Stimulated activated CD8-positive, alpha-beta memory T cell treated with anti-CD3 and anti-CD28 coated beads, Interleukin-12 subunit alpha, Interleukin-12 subunit beta, amount 100 ng/mL, for 1 hour (primary cell): ENCODE measurements around the gene PSG11.
"Not testable (repeated sequence)": the region's sequence is repeated elsewhere in the genome, so short reads cannot be mapped to it uniquely, and the experiment has no call there.

Experiments
- DNase-seq: peaks from one replicate; pipeline ENCODE4 v3.0.0-alpha.2; 2020; ENCODE audit warnings: low read depth

Gene PSG11

DNA sequence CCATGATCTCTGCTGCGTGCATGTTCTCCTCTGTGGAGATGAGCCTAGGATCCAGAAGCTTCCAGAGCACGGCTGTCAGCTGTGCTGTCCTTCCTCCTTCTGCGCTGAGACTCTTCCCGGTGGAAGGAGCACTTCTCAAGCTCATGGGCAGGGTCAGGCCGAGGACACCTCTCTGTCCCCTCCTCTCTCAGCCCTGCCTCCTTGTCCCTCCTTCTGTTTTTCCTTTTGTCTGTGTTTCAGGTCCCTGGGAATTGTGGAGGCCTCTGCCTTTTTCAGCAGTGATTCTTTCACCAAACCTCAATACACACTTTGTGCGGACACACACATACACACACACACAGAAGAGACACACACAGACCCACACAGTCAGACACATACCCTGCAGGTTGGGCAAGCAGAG is at the start of gene PSG11:
PSG11 (minus strand) TSS at position 101 of the 400 bp plus-strand sequence; CDS start at position 4, 97 bp downstream.
- not testable (repeated sequence) for DNase-seq

- DNase-seq = not testable (repeated sequence)
These were observed 36.1 kb upstream of the PSG11 start for GRCh38 chr19:43062418-43062817.

DNA sequence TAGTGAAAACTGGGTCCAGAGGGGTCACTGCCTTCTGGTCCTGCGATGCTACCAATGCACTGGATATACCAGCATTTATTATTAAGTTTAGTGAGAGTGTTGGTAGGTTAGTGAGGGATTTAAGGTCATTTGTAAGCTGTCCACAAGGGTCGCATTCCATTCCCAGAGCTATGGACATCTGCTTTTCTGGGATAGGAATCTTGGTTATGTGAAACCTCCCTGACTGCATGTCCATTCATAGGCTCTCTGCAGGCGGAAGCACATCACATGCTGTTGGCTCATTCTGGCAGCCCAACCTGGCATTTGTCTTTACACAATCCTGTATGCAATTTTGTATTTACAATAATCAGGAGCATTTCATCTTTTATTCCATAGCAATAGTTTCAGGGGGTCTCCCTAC is 35.1 kb upstream of the PSG11 start:
- not testable (repeated sequence) for DNase-seq

DNA sequence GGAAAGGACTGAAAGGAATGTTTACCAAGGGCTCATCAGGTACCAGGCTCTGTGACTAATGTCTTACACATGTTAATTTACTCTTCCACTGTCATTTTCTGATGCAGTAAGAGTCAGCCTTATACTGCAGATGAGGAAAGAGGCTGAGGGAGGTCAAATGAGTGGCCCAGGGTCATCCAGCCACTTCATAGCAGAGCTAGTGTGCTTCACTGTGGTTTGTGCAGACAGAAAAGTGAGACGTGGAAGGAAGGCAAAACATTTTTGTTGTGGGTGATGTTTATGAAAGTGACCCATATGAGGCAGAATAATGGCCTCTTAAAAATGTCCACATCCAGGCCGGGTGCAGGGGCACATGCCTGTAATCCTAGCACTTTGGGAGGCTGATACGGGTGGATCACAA is 34.0 kb upstream of the PSG11 start:
- not testable (repeated sequence) for DNase-seq

DNA sequence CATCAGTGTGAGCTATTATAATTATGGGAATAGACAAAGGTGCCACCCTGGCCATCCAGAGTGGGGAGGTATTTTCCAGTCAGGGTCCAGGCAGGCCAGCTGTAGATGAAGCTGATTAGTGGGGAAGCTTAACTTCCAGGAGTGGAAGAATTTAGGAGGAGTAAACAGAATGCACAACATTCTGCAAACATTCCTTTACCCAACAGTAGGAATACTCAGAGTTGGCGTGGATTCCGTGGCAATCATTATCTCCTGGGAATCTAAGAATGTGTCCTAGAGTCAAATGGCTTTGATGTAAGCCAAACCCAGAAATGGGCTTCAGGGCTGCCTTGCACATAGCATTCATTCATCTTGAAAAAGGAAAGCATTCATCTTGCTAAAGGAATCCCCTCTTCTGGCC is 33.2 kb upstream of the PSG11 start:
- not testable (repeated sequence) for DNase-seq

GRCh38 chr19:43058440-43058839 is 32.2 kb upstream of the PSG11 start:
- not testable (repeated sequence) for DNase-seq

DNA sequence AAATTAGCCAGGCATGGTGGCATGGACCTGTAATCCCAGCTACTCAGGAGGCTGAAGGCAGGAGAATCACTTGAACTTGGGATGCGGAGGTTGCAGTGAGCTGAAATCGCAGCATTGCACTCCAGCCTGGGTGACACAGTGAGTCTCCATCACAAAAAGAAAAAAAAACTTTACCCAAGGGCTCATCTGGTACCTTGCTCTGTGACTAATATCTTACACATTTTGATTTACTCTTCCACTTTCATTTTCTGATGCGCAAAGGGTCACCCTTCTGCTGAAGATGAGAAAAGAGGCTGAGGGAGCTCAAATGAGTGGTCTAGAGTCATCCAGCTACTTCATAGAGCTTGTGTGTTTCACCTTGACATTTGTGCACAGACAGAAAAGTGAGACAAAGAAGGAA is 21.7 kb upstream of the PSG11 start:
- not testable (repeated sequence) for DNase-seq

GRCh38 chr19:43046578-43046977 is 20.3 kb upstream of the PSG11 start:
- DNase-seq = not testable (repeated sequence)

GRCh38 chr19:43043492-43044180 is 17.4 kb upstream of the PSG11 start:
- not testable (repeated sequence) for DNase-seq

DNA sequence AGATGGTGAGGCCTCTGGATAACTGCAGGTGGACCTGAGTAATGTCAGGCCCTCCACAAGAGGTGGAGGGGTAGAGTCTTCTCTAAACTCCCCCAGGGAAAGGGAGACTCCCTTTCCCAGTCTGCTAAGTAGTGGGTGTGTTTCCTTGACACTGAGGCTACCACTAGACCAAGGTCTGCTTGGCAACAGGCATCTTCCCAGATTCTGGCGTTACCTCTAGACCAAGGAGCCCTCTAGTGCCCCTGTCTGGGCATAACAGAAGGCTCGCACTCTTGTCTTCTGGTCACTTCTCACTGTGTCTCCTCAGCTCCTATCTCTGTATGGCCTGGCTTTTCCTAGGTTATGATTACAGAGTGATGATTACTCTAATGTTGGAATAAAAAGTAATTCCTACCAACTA is 5.4 kb upstream of the PSG11 start:
- DNase-seq = not testable (repeated sequence)

DNA sequence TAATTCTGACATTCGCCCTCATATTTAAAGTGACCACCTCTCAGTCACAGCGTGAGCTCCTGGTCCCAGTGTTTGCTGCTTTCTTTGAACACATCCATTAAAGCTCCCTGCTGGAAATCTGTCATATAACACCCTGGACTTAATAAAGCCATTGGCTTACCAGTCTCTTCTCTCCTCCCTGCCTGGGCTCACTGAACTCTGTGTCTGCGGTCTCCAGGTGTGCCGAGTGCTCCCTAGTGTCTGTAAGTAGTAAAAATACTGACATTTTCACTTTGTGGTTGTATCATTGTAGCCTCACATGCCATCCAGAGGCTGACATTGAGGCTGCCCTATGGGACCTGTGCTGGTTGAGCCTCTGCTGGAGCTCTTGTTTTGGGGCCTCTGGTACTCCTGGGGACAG is 2.6 kb upstream of the PSG11 start:
- no peak for DNase-seq

DNA sequence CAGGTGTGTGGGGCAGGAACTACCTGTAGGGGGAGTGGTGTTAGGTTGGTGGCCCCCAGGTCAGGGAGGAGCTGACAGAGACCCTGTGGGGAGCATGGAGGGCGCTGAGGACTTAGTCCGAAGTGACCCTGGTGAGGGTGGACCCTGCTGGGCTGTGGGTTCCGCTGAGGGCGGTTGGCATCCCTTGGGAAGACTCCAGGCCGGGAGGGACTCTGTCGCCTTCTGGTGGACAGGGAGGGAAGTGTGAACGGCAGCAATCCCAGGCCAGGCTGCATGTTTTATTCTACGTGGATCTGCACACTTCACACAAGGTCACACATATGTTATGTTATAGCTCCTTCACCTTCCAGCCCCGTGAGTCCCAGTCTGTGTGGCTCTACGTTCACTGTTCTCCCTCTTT is 1.7 kb upstream of the PSG11 start:
- DNase-seq = not testable (repeated sequence)

DNA sequence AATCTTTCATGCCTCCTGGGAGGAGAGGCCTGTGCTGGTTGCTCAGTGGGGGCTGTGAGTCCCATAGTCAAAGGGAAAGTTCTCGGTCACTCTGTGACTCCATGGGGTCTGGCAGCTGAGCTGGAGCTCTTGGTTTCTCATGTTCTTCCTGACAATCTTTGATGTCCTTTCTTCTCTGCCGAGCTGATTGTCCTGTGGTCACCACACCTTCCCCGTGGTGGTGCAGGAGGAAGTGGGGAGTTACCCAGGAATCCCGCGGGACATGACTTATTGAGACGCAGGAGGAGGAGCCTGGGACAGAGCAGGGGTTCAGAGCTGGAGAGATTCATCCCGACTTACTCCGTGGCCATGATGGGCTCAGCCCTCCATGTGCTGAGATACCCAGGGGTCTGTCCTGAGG is 792 bp upstream of the PSG11 start:
- not testable (repeated sequence) for DNase-seq

- not testable (repeated sequence) for DNase-seq
These were observed 4.2 kb downstream of the PSG11 start for GRCh38 chr19:43022098-43022497.

GRCh38 chr19:43021629-43022028 is 4.6 kb downstream of the PSG11 start:
- not testable (repeated sequence) for DNase-seq

GRCh38 chr19:43019588-43019987 is 6.7 kb downstream of the PSG11 start:
- DNase-seq = not testable (repeated sequence)

DNA sequence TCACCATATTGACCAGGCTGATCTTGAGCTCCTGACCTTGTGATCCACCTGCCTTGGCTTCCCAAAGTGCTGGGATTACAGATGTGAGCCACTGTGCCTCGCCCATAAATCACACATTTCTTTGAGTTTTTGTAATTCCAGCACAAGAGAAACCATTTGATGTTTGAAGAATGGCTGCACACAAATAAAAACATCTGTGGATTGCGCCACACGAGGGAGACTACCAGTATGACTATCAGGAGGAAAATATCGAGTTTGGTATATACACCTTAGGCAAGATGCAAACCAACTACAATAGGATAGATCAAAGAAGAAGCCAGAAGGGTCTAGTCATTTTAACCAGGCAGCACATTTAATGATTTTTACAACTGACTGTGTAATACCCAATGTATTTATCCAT is 20.4 kb downstream of the PSG11 start:
- not testable (repeated sequence) for DNase-seq

GRCh38 chr19:43004846-43005245 is 21.4 kb downstream of the PSG11 start:
- not testable (repeated sequence) for DNase-seq

- not testable (repeated sequence) for DNase-seq
These were observed 22.6 kb downstream of the PSG11 start for GRCh38 chr19:43003634-43004033.

DNA sequence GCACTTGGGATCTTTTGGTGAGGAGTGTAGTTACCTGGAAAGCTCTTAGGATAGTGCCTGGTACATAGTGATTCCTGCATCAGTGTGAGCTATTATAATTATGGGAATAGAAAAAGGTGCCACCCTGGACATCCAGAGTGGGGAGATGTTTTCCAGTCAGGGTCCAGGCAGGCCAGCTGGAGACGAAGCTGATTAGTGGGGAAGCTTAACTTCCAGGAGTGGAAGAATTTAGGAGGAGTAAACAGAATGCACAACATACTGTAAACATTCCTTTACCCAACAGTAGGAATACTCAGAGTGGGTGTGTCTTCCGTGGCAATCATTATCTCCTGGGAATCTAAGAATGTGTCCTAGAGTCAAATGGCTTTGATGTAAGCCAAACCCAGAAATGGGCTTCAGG is 23.3 kb downstream of the PSG11 start:
- DNase-seq = not testable (repeated sequence)

DNA sequence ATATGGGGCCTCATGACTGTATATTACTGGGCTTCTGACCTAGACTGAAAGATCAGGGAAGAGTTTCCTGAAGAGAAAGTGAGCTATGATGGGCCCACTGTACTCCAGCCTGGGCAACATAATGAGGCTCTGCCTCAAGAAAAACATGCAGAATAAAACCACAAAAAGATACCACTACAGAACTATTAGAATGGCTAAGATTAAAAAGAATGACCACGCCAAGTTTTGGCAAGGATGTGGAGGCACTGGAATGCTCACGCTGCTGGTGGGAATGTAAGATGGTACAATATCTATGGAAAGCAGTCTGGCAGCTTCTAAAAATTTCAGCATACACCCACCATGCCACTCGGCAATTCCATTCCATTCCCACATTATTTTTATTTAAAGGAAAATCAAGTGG is 30.1 kb downstream of the PSG11 start:
- not testable (repeated sequence) for DNase-seq

DNA sequence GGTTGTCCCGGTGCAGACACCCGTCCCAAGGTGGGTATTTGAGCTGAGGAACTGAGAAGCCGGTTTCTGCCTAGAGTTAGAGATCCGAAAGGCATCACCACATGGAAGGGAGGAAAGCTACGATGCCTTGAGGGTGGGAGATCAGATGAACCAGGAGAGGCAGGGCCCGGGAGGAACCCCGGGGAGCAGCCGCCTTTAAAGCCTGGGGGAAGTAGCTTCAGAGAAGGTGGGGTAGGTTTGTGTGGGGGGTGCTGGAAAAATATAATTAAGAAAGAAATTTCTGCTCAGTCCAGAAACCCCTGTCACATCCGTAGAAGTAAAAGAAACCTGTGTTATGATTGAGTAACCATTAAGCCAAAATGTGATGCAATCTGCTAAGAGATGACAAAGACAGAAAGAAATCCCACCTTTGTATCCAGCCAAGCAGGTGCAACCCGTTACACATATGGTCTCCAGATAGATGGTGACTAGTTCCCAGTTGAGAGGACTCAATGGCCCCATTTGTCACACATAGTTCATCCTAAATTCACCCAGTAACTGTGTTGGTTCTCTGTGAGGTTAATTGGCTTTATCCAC is 34.2 kb downstream of the PSG11 start:
- DNase-seq = not testable (repeated sequence)

GRCh38 chr19:42989851-42990250 is 36.4 kb downstream of the PSG11 start:
- no peak for DNase-seq

GRCh38 chr19:42989186-42989585 is 37.1 kb downstream of the PSG11 start:
- DNase-seq = not testable (repeated sequence)
